HG02981 (cell line): ENCODE results near the gene NSUN5.
"Not testable (repeated sequence)": the region's sequence is repeated elsewhere in the genome, so short reads cannot be mapped to it uniquely, and the experiment has no call there.

ENCODE experiments used
- ATAC-seq: cut with Tn5 transposase; IDR thresholded peaks from one replicate; pipeline ENCODE4 v1.9.1; 2021; ENCODE audit warnings: mild to moderate bottlenecking, moderate library complexity; ENCODE audit not compliant: unreplicated experiment

NSUN5 gene

GRCh38 chr7:73308665-73309214, at the start of gene NSUN5:
Gene NSUN5 (minus strand): TSS chr7:73308826. CDS start chr7:73308790, 36 bp downstream.
- ATAC-seq: peak; percentile 90

- ATAC-seq: no peak
These were observed 47.5 kb upstream of the NSUN5 start for GRCh38 chr7:73356159-73356558.

- ATAC-seq: no peak
These were observed 46.2 kb upstream of the NSUN5 start for GRCh38 chr7:73354821-73355220.

- ATAC-seq: no peak
These were observed 45.6 kb upstream of the NSUN5 start for GRCh38 chr7:73354196-73354595.

- no peak for ATAC-seq
These were observed 44.6 kb upstream of the NSUN5 start for GRCh38 chr7:73353243-73353642.

GRCh38 chr7:73352784-73353183, 44.2 kb upstream of the NSUN5 start:
- ATAC-seq: no peak

- no peak for ATAC-seq
These were observed 43.0 kb upstream of the NSUN5 start for GRCh38 chr7:73351447-73352167.

- no peak for ATAC-seq
These were observed 41.9 kb upstream of the NSUN5 start for GRCh38 chr7:73350306-73351068.

- ATAC-seq: no peak
These were observed 41.1 kb upstream of the NSUN5 start for GRCh38 chr7:73349763-73350162.

GRCh38 chr7:73345951-73346350, 37.3 kb upstream of the NSUN5 start:
- no peak for ATAC-seq

GRCh38 chr7:73345538-73345937, 36.9 kb upstream of the NSUN5 start:
- no peak for ATAC-seq

GRCh38 chr7:73343671-73344380, 35.2 kb upstream of the NSUN5 start:
- ATAC-seq: no peak

- no peak for ATAC-seq
These were observed 34.0 kb upstream of the NSUN5 start for GRCh38 chr7:73342645-73343044.

GRCh38 chr7:73341877-73342276, 33.3 kb upstream of the NSUN5 start:
- no peak for ATAC-seq

GRCh38 chr7:73340514-73340913, 31.9 kb upstream of the NSUN5 start:
- ATAC-seq: no peak

GRCh38 chr7:73338321-73338720, 29.7 kb upstream of the NSUN5 start:
- no peak for ATAC-seq

- ATAC-seq: no peak
These were observed 23.8 kb upstream of the NSUN5 start for GRCh38 chr7:73332447-73332846.

GRCh38 chr7:73330772-73331171, 22.1 kb upstream of the NSUN5 start:
- no peak for ATAC-seq

GRCh38 chr7:73329861-73330581, 21.4 kb upstream of the NSUN5 start:
- no peak for ATAC-seq

- ATAC-seq: no peak
These were observed 20.1 kb upstream of the NSUN5 start for GRCh38 chr7:73328696-73329095.

- not testable (repeated sequence) for ATAC-seq
These were observed 19.3 kb upstream of the NSUN5 start, which contains the start of the genes FKBP6 and TRIM50 for GRCh38 chr7:73327922-73328321. Gene FKBP6 (plus strand): TSS chr7:73328161. CDS start chr7:73328429, 268 bp downstream. Gene TRIM50 (minus strand): TSS chr7:73328082. CDS start chr7:73324787, 3,295 bp downstream.
